Dermis microvascular lymphatic vessel endothelial cell (primary cell): ENCODE measurements around the gene BRDT. TPM values are rescaled to one million over a fixed set of nuclear protein-coding genes. Genes with fewer than 3 reads are reported as not detected.
"Not testable (repeated sequence)": the region's sequence is repeated elsewhere in the genome, so short reads cannot be mapped to it uniquely, and the experiment has no call there.

ENCODE experiments used
- DNase-seq, 2 donors: peaks; one replicate each; pipeline versions ENCODE4 v3.0.0 to v3.0.0-alpha.2; 2010; ENCODE audit warnings: low read depth in 2 of 2
- total RNA-seq: library from RNA; depleted of rRNA; stranded (reverse); fragments of >200 nt; gene quantifications from 2 replicates; pipeline ENCODE4 v1.2.1, GENCODE V29; 2014

BRDT gene
- total RNA-seq, 1 donor from 2014 or later: not detected

DNA sequence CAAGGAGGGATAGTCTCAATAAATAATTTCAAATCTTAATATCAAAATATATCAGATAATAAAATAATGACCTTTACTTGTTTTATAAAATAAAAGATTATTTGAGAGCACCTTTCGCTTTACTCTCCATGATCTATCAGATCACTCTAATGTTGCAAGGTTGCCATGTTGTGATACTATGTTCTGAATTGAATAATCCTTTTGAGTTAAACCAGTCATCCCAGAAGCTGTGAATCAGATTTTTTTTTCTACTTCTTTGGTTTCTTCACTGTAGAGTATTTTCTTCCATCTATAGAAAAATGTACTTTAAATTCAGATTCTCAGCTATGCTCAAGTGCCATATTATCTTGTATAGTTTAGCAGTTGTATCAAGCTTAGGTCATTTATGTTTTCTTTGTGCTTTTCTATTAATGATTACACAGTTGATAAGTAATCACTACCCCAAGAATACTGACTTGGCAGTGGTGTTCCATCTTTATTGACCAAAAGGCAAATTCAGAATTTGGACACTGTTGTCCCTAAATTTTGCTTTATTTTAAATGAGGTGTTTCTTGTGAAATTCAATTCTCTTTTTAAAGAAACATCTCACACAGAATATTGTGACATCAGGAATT, 32.9 kb downstream of the BRDT start:
- DNase-seq: no peak

DNA sequence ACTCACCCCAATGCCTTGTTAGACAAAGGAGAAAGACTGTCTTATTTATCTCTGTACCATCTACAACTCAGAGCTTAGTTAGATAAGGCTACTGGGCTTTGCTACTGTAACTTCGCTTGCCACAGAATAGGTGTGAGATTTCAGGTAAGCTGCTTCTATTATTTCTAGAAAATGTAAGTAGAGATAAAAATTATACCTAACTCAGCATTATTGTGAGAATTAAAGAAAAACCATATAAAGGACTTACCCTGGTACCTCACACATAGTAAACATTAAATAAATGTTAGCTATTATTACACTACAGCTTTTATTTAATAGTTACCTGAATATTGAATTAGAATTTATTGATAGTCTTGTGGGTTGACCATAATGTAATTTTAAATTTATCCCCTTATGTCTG, 44.1 kb downstream of the BRDT start:
- DNase-seq: no peak

DNA sequence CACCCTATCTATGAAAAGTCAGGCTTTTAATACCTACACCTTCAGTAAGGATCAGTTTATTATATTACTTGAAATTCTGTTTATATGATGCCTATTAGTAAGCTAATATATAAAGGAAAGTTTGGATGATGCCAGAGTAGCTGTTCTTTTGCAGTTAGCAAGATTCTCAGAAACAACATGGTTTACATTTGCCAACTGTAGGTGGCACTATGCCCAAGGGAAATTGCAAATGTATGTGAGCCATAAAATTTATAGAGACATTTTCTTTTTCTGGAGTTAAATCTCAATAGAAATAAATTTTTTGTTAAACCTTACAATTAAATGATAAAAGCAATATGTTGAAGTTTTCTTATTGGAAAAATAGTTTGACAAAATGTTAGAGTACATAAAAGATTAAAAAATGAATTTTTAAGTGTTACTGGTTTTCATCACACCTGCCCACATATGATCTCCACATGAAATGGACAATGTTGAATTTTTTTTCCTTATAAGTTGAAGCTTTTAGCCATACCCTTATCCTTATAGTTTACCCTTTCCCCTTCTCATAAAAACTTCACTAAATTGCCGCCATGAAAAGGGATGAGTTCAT, 48.5 kb downstream of the BRDT start:
- peak; percentile 40 to 55 for DNase-seq

DNA sequence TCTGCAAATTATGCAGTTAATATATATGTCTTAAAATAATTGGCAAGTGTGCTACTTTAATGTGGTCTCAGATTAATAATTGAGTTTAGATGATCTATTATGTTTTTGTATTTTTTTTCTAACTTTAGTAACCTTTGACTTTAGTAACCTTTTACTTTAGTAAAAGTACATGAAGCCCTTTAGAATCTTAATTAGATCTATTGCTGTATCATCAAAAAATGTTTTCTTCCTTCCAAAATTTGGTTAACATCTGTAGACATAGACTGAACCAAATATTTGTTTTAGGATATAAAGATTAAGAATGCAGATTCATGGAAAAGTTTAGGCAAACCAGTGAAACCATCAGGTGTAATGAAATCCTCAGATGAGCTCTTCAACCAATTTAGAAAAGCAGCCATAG, 54.9 kb downstream of the BRDT start:
- DNase-seq: no peak

DNA sequence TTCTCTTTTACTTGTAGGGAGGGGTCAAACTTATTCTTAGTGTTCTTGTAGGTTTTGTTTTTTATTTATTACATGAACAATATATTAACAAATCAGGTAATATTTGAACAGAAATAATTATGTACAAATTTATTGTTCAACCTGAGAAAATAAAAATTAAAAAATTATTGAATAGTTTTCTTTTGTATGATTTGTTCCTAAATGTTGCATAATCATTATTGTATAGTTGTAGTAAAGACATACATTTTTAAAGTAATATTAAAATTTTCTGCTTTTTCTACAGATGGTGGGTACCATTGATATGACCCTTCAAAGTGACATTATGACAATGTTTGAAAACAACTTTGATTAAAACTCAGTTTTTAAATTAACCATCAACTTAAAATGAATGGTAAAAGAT, 64.7 kb downstream of the BRDT start:
- no peak for DNase-seq

DNA sequence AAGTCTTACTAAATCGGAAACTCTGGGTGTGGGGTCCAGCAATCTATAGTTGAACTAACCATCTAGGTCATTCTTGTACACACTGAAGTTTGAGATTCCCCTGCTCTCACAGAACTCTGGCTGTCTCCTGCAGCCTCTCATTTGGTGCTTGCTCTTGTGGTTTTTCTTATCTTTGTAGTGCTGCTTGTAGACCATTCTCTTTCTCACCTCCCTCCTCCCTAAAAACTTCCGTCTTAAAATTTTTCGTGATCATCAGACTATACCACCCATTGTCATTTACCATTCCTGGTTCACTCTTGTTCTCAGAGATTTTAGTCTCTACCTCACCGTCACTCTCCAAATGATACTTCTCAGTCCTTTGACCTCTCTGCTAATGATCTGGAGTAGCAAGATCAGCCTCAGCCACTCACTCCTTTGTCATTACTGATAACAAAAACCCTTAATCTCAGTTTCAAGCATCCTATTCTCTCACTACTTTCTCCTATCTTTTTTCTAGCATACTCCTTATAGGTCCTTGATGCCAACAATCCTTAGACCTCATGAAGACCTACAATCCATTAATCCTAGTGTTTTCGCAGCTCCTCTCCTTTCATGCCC, 67.6 kb downstream of the BRDT start:
- no peak for DNase-seq

DNA sequence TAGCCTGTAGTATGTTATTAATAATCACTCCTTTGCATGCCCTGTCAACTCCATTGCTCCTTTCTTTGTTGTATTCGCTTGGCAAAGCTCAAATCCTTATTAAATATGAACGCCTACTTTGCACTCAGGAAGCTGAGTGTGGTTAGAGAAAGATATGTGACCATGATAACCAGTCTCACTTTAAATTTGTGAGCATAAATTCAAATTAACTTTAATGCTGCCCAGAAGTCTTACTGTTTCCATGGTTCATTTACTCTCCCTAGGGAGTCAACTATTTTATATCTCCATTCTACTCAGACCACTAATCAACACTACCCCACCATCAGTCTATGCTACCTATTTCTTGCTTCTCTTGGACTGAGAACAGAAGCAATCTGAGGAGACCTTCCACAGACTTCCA, 68.5 kb downstream of the BRDT start:
- DNase-seq: no peak

DNA sequence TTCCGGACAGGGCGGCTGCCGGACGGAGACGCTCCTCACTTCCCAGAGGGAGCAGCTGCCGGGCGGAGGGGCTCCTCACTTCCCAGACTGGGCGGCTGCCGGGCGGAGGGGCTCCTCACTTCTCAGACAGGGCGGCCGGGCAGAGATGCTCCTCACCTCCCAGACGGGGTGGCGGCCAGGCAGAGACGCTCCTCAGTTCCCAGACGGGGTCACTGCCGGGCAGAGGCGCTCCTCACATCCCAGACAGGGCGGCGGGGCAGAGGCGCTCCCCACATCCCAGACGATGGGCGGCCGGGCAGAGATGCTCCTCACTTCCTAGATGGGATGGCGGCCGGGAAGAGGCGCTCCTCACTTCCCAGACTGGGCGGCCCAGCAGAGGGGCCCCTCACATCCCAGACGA, 76.8 kb downstream of the BRDT start:
- not testable (repeated sequence) for DNase-seq

DNA sequence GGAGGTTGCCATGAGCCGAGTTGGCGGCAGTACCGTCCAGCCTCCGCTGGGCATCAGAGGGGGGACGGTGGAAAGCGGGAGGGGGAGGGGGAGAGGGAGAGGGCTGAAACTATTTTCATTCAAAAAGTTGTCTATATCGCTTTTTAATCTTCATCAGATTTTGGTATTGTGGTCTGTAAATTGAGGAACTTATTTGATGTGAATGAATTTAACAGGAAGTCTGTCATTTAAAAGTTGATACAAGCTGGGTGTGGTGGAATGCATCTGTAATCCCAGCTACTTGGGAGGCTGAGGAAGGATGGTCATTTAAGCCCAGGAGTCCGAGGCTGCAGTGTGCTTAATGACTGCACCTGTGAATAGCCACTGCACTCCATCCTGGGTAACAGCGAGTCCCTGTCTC, 77.6 kb downstream of the BRDT start:
- DNase-seq: no peak

DNA sequence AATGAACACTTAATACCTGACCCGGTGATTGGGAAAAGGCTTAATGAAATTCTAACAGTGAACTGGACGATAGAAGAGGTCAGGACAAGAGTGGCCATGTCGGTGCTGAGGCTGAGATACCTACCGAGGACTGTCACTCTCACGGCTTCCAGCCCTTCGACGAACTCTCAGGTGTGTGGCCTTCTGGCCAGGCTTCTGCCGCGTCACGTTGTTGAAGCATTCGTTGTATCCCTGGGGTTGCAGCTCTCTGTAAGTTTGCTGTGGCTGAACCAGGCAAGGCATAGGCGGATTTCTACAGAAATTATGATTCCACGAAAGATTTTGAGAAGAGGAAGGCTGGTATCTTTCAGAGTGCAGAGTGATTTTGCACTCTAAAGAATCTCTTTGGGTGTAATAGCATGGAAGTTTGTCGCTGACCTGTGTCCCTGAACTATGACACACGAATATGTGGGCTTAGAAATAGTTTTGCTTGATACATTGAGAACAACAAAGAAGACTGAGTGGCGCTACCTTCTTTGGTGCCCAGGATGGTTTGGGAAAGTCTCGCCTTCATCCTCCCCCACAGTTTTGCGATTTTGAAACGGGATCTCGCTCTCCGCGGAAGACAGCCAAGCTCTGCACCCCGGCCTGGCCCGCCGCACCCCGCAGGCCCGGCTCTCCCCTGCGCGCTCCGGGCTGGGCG, 80.2 kb downstream of the BRDT start:
- no peak for DNase-seq

DNA sequence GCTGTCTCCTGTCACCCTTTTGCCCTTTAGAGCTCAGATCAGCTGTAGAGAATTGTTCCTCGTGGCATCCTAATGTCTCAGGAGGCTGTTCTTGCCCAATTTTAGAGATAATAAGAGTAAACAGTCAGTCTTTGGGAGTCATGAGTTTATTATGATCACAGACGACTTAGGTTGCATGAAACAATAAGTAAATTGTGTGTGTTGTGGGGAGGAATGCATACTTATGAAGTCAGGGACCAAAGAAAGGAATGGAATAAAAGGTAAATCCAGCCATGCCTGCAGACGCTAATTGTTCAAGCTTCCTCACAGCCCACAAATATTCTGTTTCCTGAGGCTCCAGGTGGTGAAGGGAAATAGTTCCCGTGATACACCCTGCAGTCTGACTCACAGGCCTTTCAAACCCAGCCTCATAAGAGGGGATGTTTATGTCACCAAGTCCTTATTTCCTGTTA, 81.5 kb downstream of the BRDT start:
- peak; percentile 16 to 77 for DNase-seq

DNA sequence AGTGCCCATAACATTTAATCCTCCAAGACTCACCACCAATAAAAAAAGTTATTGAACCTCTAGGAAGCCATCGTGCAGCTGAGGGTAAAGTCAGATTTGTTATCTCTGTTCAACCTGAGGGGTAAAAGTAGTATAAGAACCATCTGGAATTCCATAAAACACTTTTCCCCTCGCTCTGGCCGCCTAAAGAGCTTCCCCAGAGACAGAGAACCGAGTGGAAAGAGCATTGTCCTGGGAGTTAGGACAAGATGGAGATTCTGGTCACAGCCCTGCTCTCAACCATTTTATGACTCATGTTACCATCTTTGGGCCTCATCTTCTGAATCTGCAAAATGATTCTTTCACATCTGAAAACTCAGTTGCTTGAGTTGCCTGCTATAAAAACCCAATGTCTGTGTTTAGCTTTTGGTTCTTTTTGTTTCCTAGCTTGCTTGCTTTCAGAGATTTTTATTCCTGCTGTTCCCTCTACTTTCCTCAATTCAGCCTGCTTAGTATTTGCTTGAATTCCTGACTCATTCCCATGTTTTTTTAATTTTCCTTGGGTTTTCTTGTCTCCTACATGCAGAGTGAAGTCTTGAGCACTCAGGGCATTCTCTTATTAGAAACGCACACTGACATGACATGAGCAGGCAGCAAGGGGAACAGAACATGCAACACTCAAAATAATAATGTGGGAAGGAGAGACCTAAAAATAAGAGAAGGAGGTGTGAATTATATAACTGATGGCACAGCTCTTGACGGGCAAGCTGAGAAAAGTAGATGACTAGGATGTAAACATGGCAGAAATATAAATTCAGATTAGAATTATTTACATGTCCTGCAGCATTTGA, 82.3 kb downstream of the BRDT start:
- no peak for DNase-seq

DNA sequence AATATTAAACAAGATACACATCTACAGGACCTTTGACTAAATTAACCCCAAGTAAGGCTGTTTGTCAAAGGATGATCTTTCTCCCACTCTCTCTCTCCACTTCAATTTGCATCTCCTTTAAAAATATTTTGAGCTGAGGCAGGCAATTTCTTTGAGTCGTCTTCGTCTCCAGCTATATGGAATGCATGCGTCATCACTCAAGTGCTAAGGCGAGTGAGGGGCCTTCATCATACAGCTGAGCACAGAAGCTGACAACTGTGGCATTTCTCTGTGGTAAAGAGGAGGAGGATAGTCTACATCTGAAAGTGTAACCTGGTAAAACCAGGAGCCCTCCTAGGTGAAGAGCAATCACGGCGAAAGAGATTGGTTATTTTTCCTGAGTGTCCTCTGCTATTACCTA, 88.2 kb downstream of the BRDT start:
- DNase-seq: no peak

DNA sequence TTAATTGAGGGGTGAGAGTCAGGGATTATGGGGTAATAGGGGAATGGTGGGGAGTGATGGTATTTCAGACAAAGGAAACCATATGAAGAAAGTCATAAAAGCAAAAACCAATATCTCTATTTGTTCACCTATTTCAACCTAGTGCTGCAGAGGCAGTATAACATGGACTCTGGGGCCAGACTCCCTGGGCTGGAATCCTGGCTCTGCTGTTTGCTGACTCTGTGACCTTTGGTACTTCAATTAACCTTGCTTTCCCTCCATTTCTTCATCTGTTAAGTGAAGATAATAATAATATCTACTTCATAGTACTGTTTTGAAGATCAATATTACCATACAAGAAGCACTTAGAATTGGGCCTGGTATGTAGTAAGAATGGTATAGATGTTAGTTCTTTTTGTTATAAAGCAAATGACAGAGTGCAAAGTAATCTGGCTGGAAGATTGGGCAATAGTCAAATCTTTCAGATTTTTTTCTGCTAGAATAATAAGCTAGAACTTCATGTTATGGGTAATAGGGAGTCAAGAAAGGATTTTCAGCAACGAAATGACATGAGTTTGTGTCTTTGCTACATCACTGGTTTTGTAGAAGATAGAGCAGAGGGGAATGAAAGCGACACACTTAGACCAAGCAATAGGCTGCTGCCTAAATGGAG, 89.6 kb downstream of the BRDT start:
- DNase-seq: no peak

DNA sequence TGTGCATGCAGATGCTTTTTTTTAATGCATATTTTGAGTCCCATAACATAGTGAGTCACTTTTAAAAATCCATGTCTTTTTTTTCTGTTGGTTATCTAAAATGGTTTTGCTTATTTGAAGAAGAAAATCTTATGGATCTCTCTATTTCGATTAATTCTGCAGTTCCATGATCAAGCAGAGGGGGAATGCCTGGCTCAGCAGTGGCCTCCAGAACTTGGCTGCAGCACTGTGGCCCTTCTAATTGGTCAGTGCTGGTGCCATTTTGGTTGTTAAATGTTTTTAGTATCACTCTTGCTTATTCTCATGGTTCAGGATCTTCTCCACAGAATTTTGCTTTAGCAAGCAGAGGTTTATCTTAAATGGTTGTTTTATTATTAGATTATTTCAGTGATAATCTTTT, 91.8 kb downstream of the BRDT start:
- DNase-seq: no peak

DNA sequence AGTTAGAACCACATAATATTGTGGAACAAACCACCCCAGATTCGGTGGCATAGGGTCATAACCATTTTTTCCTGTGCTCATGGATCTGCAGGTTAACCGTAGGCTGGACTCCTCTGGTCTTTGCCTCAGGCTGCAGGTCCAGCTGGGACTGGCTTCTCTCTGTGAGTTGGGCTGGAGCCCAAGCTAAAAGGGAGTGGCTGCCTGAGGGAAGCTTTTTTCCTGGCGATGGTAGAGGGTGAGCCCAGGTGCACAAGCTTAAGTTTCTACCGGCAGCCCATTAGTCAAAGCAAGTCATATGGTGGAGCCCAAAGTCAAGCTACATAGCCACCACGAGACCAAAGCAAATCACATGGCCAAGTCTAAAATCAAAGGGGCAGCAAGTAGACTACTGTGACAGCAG, 94.4 kb downstream of the BRDT start:
- DNase-seq: no peak

DNA sequence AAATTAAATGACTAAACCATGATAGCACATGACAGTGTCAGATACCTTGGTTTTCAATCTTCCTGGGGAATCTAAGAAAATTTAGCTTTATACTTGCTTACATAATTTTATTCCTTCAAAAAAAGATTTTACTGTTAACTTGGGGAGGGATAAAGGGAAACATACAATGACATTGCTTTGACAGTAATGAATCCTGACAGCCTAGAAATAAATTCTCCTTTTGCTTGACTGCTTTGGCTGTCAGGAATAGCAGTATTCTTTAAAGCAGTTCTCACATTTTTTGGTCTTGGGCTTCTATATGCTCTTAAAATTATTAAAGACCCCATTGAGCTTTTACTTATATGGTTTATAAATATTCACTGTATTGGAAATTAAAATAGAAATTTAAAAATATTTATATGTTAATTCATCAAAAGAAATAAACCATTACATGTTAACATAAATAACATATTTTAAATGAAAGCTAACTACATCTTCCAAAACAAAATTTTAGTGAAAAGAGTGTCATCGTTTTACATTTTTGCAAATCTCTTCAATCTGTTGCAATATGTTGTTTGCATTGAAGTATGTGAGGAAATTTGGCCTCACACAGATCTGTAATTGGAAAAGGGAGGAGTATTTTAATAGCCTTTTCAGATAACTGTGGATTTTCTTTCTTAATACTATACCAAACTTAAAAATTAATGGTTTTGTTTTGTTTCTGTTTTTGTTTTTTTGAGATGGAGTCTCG, 96.7 kb downstream of the BRDT start:
- no peak for DNase-seq

DNA sequence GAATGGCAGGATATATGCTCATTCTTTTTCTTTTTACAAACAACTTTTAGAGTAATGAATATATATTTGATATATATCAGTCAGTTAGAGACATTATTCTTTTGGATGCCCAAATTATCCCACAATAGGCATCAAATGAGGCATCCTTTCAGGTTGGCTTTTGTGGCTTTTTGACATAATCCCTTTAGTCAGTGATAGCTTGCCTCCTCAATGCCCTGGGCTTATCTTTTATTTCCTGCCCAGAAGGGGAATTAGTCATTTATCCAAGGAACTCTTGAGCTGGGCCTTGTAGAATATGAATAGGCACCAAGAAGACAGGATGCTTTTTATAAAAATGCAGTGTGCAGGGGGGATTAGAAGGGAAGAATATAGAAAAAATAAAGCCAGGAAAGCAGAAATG, 102.7 kb downstream of the BRDT start:
- no peak for DNase-seq
